WTC11 (cell line): ENCODE data around the gene KIF5A. TPM values are rescaled to one million over a fixed set of nuclear protein-coding genes. Genes with fewer than 3 reads are reported as not detected.
A peak's percentile ranks its signal among the peaks of the same experiment; 100 is the strongest.
"Not testable (repeated sequence)": the region's sequence is repeated elsewhere in the genome, so short reads cannot be mapped to it uniquely, and the experiment has no call there.

Experiments used
- ATAC-seq: fragments of 200-7000 bp; cut with Tn5 transposase; 2 replicates; pipeline ENCODE4 v1.10.0; 2021; ENCODE audit warnings: mild to moderate bottlenecking, moderate library complexity
- CTCF ChIA-PET: fragments of 300-600 bp; sonication (Branson Sonifier 250); formaldehyde crosslinking; loops from one replicate; lab custom pipeline; 2021; ENCODE audit warnings: antibody characterized with exemption; lab: Charles Lee
- POLR2A ChIA-PET: fragments of 350-600 bp; sonication (Branson Sonifier 250); formaldehyde crosslinking; loops from one replicate; lab custom pipeline; 2021; ENCODE audit warnings: antibody characterized with exemption; lab: Charles Lee
- DNase-seq: peaks from one replicate; pipeline ENCODE4 v3.0.0; 2021; ENCODE audit warnings: low spot score
- H3K27ac Mint-ChIP-seq: 2 replicates; pipeline ENCODE4 v1.8.0; 2021; ENCODE audit warnings: mixed read lengths
- H3K27me3 Mint-ChIP-seq: 2 replicates; pipeline ENCODE4 v1.8.0; 2021; ENCODE audit warnings: low read depth, mild to moderate bottlenecking, moderate library complexity, mixed read lengths
- H3K36me3 Mint-ChIP-seq: 2 replicates; pipeline ENCODE4 v1.8.0; 2021; ENCODE audit warnings: mixed read lengths
- H3K4me1 Mint-ChIP-seq: 2 replicates; pipeline ENCODE4 v1.8.0; 2022; ENCODE audit warnings: mixed read lengths
- H3K4me3 Mint-ChIP-seq: 2 replicates; pipeline ENCODE4 v1.8.0; 2021; ENCODE audit warnings: mild to moderate bottlenecking, moderate library complexity, mixed read lengths
- H3K9me3 Mint-ChIP-seq: 2 replicates; pipeline ENCODE4 v1.8.0; 2021; ENCODE audit warnings: mixed read lengths
- AR ChIP-seq: fragments of 250-450 bp; sonication (Bioruptor Pico); IDR thresholded peaks from 2 replicates; pipeline ENCODE4 v1.9.0; 2021; ENCODE audit warnings: mild to moderate bottlenecking
- CREB1 ChIP-seq: sonication (generic); formaldehyde crosslinking; IDR thresholded peaks from 2 replicates; pipeline ENCODE4 v1.8.0; 2023; ENCODE audit warnings: mild to moderate bottlenecking, missing genetic modification reagents
- CTCF ChIP-seq: fragments of 200-600 bp; IDR thresholded peaks from 2 replicates; pipeline ENCODE4 v1.8.0; 2022; ENCODE audit warnings: antibody characterized with exemption
- EMX1 ChIP-seq: fragments of 250-450 bp; sonication (Bioruptor Pico); IDR thresholded peaks from 2 replicates; pipeline ENCODE4 v1.8.0; 2021; ENCODE audit warnings: mild to moderate bottlenecking
- ERG ChIP-seq: fragments of 250-450 bp; sonication (Bioruptor Pico); IDR thresholded peaks from 2 replicates; pipeline ENCODE4 v1.8.0; 2021; ENCODE audit warnings: mild to moderate bottlenecking
- MYBL2 ChIP-seq: sonication (generic); formaldehyde crosslinking; IDR thresholded peaks from 2 replicates; pipeline ENCODE4 v1.8.1; 2023; ENCODE audit warnings: mild to moderate bottlenecking, moderate library complexity, missing genetic modification reagents
- NFE2L1 ChIP-seq: sonication (generic); formaldehyde crosslinking; IDR thresholded peaks from 2 replicates; pipeline ENCODE4 v1.8.1; 2023; ENCODE audit warnings: missing genetic modification reagents
- PRRX2 ChIP-seq: fragments of 250-450 bp; sonication (Bioruptor Pico); IDR thresholded peaks from 2 replicates; pipeline ENCODE4 v1.8.0; 2021; ENCODE audit warnings: mild to moderate bottlenecking
- SOX15 ChIP-seq: fragments of 250-450 bp; sonication (Bioruptor Pico); IDR thresholded peaks from 2 replicates; pipeline ENCODE4 v1.9.0; 2021; ENCODE audit warnings: mild to moderate bottlenecking
- USF1 ChIP-seq: sonication (generic); formaldehyde crosslinking; IDR thresholded peaks from 2 replicates; pipeline ENCODE4 v1.8.0; 2022; ENCODE audit warnings: mild to moderate bottlenecking, missing genetic modification reagents
- ZNF121 ChIP-seq: sonication (generic); formaldehyde crosslinking; IDR thresholded peaks from 2 replicates; pipeline ENCODE4 v1.8.0; 2023; ENCODE audit warnings: missing genetic modification reagents
- ZNF317 ChIP-seq: sonication (generic); formaldehyde crosslinking; IDR thresholded peaks from 2 replicates; pipeline ENCODE4 v1.8.1; 2023; ENCODE audit warnings: low read depth, mild to moderate bottlenecking, moderate library complexity, missing genetic modification reagents, borderline replicate concordance
- ZNF671 ChIP-seq: fragments of 250-450 bp; sonication (Bioruptor Pico); IDR thresholded peaks from 2 replicates; pipeline ENCODE4 v1.8.0; 2021; ENCODE audit warnings: mild to moderate bottlenecking
- total RNA-seq: library from RNA; stranded (reverse); gene quantifications from 3 replicates; pipeline ENCODE4 v1.2.3, GENCODE V29; 2021
- TF ChIP-seq, protein P1 (sequence below): sonication (generic); formaldehyde crosslinking; IDR thresholded peaks from 2 replicates; pipeline ENCODE4 v1.8.0; 2023; ENCODE audit warnings: missing genetic modification reagents

The KIF5A gene
- total RNA-seq, 1 experiment from 2014 or later = 16.1 TPM

DNA sequence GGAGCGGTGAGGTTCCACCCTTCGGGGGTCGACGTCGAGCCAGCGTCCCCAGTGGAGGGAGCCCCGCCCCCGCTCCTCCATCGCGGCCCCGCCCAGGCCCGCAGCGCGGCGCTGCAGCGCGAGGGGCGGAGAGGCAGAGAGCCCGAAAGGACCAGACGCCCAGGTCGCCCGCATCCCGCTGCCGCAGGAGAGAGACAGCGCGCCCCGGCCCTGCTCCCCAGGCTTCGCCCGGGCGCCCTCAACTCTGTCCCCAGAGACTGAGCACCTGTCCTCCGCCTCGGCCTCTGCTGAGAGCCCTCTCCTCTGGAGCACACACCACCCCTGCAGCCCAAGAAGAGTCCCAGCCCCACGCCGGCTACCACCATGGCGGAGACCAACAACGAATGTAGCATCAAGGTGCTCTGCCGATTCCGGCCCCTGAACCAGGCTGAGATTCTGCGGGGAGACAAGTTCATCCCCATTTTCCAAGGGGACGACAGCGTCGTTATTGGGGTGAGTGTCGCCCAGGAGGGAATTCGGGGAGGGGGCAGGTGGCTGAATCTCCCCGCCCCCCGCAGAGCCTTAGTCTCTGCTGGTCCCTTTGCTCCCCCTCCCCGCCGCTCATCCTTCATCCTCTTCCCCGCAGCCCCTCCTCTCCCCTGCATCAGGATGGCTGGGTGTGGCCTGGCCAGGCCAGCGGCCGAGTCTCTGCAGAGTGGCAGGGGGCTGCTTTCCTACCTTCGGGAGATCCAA lies at the start of gene KIF5A (continued):
- TF ChIP-seq NFE2L1 = peak; percentile 61; the same call in 1 of the 2 replicates
- no peak for TF ChIP-seq EMX1 (CRISPR knock-in tag)

- Mint-ChIP-seq H3K36me3 (peaks cover 95% of the 10 kb centered on the region), H3K4me3 (no peak overlapping the region), H3K27me3 (no peaks in the 10 kb centered on the region), H3K9me3 (peaks cover 5% of the 10 kb centered on the region; the same call in 1 of the 2 replicates), H3K4me1 (no peaks in the 10 kb centered on the region), H3K27ac (no peak overlapping the region)
- ATAC-seq (no peak), DNase-seq (no peak)
- TF ChIP-seq ZNF121 (CRISPR knock-in tag) (no peak), AR (CRISPR knock-in tag) (no peak), PRRX2 (CRISPR knock-in tag) (no peak), USF1 (no peak), CTCF (no peak), ZNF671 (CRISPR knock-in tag) (no peak), ERG (CRISPR knock-in tag) (no peak), SOX15 (CRISPR knock-in tag) (no peak), MYBL2 (CRISPR knock-in tag) (no peak), ZNF317 (CRISPR knock-in tag) (no peak), CREB1 (CRISPR knock-in tag) (no peak)
- TF ChIP-seq, protein P1, sequence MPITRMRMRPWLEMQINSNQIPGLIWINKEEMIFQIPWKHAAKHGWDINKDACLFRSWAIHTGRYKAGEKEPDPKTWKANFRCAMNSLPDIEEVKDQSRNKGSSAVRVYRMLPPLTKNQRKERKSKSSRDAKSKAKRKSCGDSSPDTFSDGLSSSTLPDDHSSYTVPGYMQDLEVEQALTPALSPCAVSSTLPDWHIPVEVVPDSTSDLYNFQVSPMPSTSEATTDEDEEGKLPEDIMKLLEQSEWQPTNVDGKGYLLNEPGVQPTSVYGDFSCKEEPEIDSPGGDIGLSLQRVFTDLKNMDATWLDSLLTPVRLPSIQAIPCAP = no peak
- CTCF ChIA-PET = no interaction called here
- POLR2A ChIA-PET = interaction anchor here (0.7 to 1.4 kb wide), 2 partner anchors 19 to 26 kb away, joined by 3 to 4 read pairs; no protein-coding TSS in a partner anchor
These were observed 49.6 kb upstream of the KIF5A start for GRCh38 chr12:57500213-57500612.

DNA sequence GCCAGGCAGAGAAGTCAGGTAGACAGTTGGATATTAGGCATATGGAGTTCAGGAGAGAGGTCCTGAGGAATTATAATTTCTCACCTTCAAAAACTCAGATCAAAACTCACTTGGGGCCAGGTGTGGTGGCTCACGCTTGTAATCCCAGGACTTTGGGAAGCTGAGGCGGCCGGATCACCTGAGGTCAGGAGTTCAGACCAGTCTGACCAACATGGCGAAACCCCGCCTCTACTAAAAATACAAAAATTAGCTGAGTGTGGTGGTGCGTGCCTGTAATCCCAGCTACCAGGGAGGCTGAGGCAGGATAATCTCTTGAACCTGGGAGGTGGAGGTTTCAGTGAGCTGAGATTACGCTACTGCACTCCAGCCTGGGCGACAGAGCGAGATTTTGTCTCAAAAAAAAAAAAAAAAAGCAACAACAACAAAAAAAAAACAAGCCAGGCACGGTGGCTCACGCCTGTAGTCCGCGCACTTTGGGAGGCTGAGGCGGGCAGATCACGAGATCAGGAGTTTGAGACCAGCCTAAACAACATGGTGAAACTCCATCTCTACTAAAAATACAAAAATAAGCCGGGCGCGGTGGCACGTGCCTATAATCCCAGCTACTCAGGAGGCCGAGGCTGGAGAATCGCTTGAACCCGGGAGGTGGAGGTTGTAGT lies 47.4 kb upstream of the KIF5A start:
- not testable (repeated sequence) for H3K27ac Mint-ChIP-seq, ATAC-seq, DNase-seq, H3K27me3 Mint-ChIP-seq, H3K4me1 Mint-ChIP-seq, H3K9me3 Mint-ChIP-seq, H3K4me3 Mint-ChIP-seq
- ChIA-PET POLR2A (interaction anchor here (0.5 to 1.0 kb wide), 6 partner anchors 12 to 957 kb away, joined by 3 to 17 read pairs (median 3); no protein-coding TSS in a partner anchor), CTCF (interaction anchor here (0.6 to 0.7 kb wide), 3 partner anchors 44 to 410 kb away, joined by 3 read pairs; no protein-coding TSS in a partner anchor)
- peaks cover 88% of the 10 kb centered on the region for H3K36me3 Mint-ChIP-seq

DNA sequence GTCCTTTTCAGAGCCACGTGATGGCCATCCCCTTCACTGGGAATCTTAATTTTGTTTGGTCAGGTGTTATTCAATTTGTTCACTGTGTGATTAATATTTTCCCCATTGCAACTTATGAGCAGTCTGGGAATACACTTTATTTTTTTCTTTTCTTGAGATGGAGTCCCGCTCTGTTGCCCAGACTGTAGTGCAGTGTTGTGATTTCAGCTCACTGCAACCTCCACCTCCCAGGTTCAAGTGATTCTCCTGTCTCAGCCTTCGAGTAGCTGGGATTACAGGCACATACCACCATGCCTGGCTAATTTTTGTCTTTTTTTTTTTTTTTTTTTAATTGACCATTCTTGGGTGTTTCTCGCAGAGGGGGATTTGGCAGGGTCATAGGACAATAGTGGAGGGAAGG lies 43.3 kb upstream of the KIF5A start:
- H3K27me3 Mint-ChIP-seq, H3K27ac Mint-ChIP-seq, H3K4me3 Mint-ChIP-seq, DNase-seq, CTCF ChIA-PET, H3K9me3 Mint-ChIP-seq, ATAC-seq, H3K4me1 Mint-ChIP-seq: not testable (repeated sequence)
- peaks cover 80% of the 10 kb centered on the region for H3K36me3 Mint-ChIP-seq
- POLR2A ChIA-PET = interaction anchor here (0.6 kb wide), 1 partner anchor 1285 kb away, joined by 3 read pairs; the partner anchor contains the start of gene RNF41

- H3K27ac Mint-ChIP-seq, POLR2A ChIA-PET, H3K4me1 Mint-ChIP-seq, ATAC-seq, CTCF ChIA-PET, H3K9me3 Mint-ChIP-seq, DNase-seq, H3K4me3 Mint-ChIP-seq, H3K27me3 Mint-ChIP-seq: not testable (repeated sequence)
- H3K36me3 Mint-ChIP-seq = peaks cover 81% of the 10 kb centered on the region
These were observed 42.0 kb upstream of the KIF5A start for GRCh38 chr12:57507796-57508195.
